ENCODE data around the gene BRMS1L. TPM values are rescaled to one million over a fixed set of nuclear protein-coding genes. Genes with fewer than 3 reads are reported as not detected.

The BRMS1L gene
- total and polyA plus RNA-seq, 2 donors from 2014 or later = 7.3 to 9.0 TPM

GRCh38 chr14:35878272-35879150 lies 52.4 kb downstream of the BRMS1L start:
- H3K27ac ChIP-seq (ENCODE audit: low read depth in 2 of 2, low read length in 2 of 2) = no peak overlapping the region
- FAIRE-seq (no peak), DNase-seq (peak in 1 of 5 donors; percentile 28)
- no peak overlapping the region for H3K9ac ChIP-seq (ENCODE audit: low read length in 3 of 3)
- peaks cover 0 to 8% (median 4%) of the 10 kb centered on the region in 3 donors for H3K4me1 ChIP-seq (ENCODE audit: control insufficient read depth in 2 of 3, insufficient read depth in 2 of 3, low read depth in 1 of 3, low read length in 3 of 3)
- H3K27me3 ChIP-seq (ENCODE audit: control insufficient read depth, insufficient read depth, low read length) = no peaks in the 10 kb centered on the region
- H3K4me3 ChIP-seq (ENCODE audit: low read length in 3 of 3) = no peak overlapping the region
- no peaks in the 10 kb centered on the region for H3K9me3 ChIP-seq (ENCODE audit: control insufficient read depth in 2 of 3, insufficient read depth in 1 of 3, low read length in 3 of 3)
- H3K36me3 ChIP-seq (ENCODE audit: control insufficient read depth in 2 of 3, insufficient read depth in 3 of 3, low read length in 3 of 3) = no peaks in the 10 kb centered on the region
- intact Hi-C loops (cut with DNase I) = no loop called here
- TF ChIP-seq, protein P1, sequence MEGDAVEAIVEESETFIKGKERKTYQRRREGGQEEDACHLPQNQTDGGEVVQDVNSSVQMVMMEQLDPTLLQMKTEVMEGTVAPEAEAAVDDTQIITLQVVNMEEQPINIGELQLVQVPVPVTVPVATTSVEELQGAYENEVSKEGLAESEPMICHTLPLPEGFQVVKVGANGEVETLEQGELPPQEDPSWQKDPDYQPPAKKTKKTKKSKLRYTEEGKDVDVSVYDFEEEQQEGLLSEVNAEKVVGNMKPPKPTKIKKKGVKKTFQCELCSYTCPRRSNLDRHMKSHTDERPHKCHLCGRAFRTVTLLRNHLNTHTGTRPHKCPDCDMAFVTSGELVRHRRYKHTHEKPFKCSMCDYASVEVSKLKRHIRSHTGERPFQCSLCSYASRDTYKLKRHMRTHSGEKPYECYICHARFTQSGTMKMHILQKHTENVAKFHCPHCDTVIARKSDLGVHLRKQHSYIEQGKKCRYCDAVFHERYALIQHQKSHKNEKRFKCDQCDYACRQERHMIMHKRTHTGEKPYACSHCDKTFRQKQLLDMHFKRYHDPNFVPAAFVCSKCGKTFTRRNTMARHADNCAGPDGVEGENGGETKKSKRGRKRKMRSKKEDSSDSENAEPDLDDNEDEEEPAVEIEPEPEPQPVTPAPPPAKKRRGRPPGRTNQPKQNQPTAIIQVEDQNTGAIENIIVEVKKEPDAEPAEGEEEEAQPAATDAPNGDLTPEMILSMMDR (IDR thresholded peaks at IDR 0.05; ENCODE audit: borderline replicate concordance, extremely low read depth, insufficient read depth) = no peak

DNA sequence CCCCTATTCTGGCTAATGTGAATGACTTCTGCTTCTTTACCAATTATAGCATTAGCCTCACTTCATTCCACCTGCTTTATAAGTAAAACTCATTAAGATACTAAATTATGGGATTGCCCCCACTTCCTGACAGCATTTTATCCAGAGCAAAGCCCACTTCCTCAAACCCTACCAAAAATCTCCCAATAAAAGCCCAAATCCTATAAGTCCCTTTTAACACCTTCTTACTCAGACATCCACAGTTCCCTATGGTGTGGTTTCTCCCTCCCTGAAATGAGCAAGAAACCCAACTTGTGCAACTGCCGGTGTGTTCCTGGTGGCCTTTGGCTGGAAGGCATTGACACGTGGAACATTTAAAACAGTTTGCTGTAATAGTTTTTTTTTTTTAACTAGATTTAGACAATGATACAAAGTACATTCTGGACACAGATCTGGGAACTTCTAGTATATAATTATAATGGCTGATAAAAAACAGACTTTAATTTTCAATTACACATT lies 53.1 kb downstream of the BRMS1L start:
- TF ChIP-seq, protein P1 (IDR thresholded peaks at IDR 0.05; ENCODE audit: borderline replicate concordance, extremely low read depth, insufficient read depth) = no peak
- peaks cover 0 to 8% (median 4%) of the 10 kb centered on the region in 3 donors for H3K4me1 ChIP-seq (ENCODE audit: control insufficient read depth in 2 of 3, insufficient read depth in 2 of 3, low read depth in 1 of 3, low read length in 3 of 3)
- no peaks in the 10 kb centered on the region for H3K27me3 ChIP-seq (ENCODE audit: control insufficient read depth, insufficient read depth, low read length)
- no peak overlapping the region for H3K27ac ChIP-seq (ENCODE audit: low read depth in 2 of 2, low read length in 2 of 2)
- H3K9me3 ChIP-seq (ENCODE audit: control insufficient read depth in 2 of 3, insufficient read depth in 1 of 3, low read length in 3 of 3) = no peaks in the 10 kb centered on the region
- FAIRE-seq (no peak), DNase-seq (peak in 1 of 5 donors; percentile 3)
- no peak overlapping the region for H3K9ac ChIP-seq (ENCODE audit: low read length in 3 of 3)
- H3K36me3 ChIP-seq (ENCODE audit: control insufficient read depth in 2 of 3, insufficient read depth in 3 of 3, low read length in 3 of 3) = no peaks in the 10 kb centered on the region
- H3K4me3 ChIP-seq (ENCODE audit: low read length in 3 of 3) = no peak overlapping the region
- intact Hi-C loops (cut with DNase I) = no loop called here

DNA sequence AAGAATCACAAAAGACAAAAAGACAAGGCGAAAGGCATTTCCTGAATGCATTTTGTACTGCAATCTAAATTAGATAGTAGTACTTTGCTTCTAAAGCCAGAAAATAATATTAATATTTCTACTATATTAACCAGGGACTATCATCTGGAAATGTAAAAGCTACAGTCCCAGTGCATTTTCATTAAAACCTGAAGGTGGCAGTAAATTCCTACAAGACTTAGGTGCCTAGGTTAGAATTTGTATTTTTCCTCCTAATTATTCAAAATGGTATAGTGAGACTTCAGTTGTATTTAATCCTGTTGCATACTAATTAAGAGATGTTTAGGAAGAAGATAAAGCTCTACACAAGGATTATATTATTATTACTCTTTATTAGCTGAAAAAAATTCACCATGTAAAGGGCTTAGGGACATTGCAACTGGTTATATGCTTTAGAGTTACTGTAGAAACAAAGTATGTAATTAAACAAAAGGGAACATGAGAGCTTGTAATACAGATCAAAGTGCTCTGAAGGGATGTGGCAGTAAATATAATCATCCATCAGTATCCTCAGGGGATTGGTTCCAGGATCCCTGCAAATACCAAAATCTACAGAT lies 53.6 kb downstream of the BRMS1L start:
- H3K4me1 ChIP-seq (ENCODE audit: control insufficient read depth in 2 of 3, insufficient read depth in 2 of 3, low read depth in 1 of 3, low read length in 3 of 3) = peaks cover 0 to 8% (median 4%) of the 10 kb centered on the region in 3 donors
- TF ChIP-seq, protein P1 (IDR thresholded peaks at IDR 0.05; ENCODE audit: borderline replicate concordance, extremely low read depth, insufficient read depth) = peak; percentile 31
- no peaks in the 10 kb centered on the region for H3K9me3 ChIP-seq (ENCODE audit: control insufficient read depth in 2 of 3, insufficient read depth in 1 of 3, low read length in 3 of 3)
- H3K9ac ChIP-seq (ENCODE audit: low read length in 3 of 3) = no peak overlapping the region
- peak; percentile 49 for FAIRE-seq
- H3K27me3 ChIP-seq (ENCODE audit: control insufficient read depth, insufficient read depth, low read length) = no peaks in the 10 kb centered on the region
- H3K4me3 ChIP-seq (ENCODE audit: low read length in 3 of 3) = no peak overlapping the region
- intact Hi-C loops (cut with DNase I) = no loop called here
- DNase-seq = peak in 1 of 5 donors; percentile 6
- H3K27ac ChIP-seq (ENCODE audit: low read depth in 2 of 2, low read length in 2 of 2) = no peak overlapping the region
- H3K36me3 ChIP-seq (ENCODE audit: control insufficient read depth in 2 of 3, insufficient read depth in 3 of 3, low read length in 3 of 3) = no peaks in the 10 kb centered on the region

Measured in kidney (tissue), 14 donors.